Right lobe of liver (tissue), 6 donors: ENCODE results near the gene PGBD5. TPM values are rescaled to one million over a fixed set of nuclear protein-coding genes. Genes with fewer than 3 reads are reported as not detected.

Source experiments
- ATAC-seq, 4 donors: fragments of 200-7000 bp; cut with Tn5 transposase; one replicate each; pipeline ENCODE4 v1.9.1; 2020; ENCODE audit warnings: mild to moderate bottlenecking in 4 of 4, moderate library complexity in 4 of 4
- DNase-seq, 3 donors: peaks; one replicate each; pipeline ENCODE4 v3.0.0-alpha.2; 2020
- H3K27ac ChIP-seq, 3 donors: fragments of 200-600 bp; one replicate each; pipeline ENCODE4 v1.8.0; 2022
- H3K27me3 ChIP-seq, 2 donors: fragments of 200-600 bp; one replicate each; pipeline ENCODE4 v1.8.0; 2022
- H3K36me3 ChIP-seq, 4 donors: fragments of 200-600 bp; sonication (generic) in 1 of 4; one replicate each; pipeline versions ENCODE4 v1.5.1 to v1.8.0; 2017 to 2022; ENCODE audit warnings: control low read depth in 1 of 4
- H3K4me1 ChIP-seq, 4 donors: fragments of 200-600 bp; sonication (generic) in 1 of 4; one replicate each; pipeline versions ENCODE4 v1.5.1 to v1.8.0; 2017 to 2022; ENCODE audit warnings: control low read depth in 1 of 4
- H3K4me3 ChIP-seq, 3 donors: fragments of 200-600 bp; one replicate each; pipeline ENCODE4 v1.8.0; 2022
- H3K9me3 ChIP-seq, 4 donors: fragments of 200-600 bp; sonication (generic) in 1 of 4; one replicate each; pipeline versions ENCODE4 v1.5.1 to v1.8.0; 2017 to 2022; ENCODE audit warnings: control low read depth in 1 of 4
- CTCF ChIP-seq, 4 donors: fragments of 200-600 bp in 3 of 4; fragments of 450-650 bp in 1 of 4; IDR thresholded peaks; one replicate each; pipeline versions ENCODE4 v1.5.1 to v1.8.0; 2016 to 2022; ENCODE audit warnings: antibody characterized with exemption in 4 of 4, mild to moderate bottlenecking in 2 of 4
- POLR2A ChIP-seq: fragments of 450-650 bp; IDR thresholded peaks from one replicate; pipeline ENCODE4 v1.6.1; 2017; ENCODE audit warnings: antibody characterized with exemption, mild to moderate bottlenecking
- WGBS: methylation state at CpG from one replicate; pipeline ENCODE4 v1.1.6; 2018; ENCODE audit warnings: low coverage, low lambda C conversion rate; ENCODE audit not compliant: insufficient coverage; ENCODE audit errors: missing lambda C conversion rate; 5-methylcytosine and 5-hydroxymethylcytosine counted together
- intact Hi-C, 2 donors: fragments of 100-400 bp; cut with DNase I; formaldehyde crosslinking; loops; one replicate each; pipeline versions ENCODE4 v1.11.2 to v1.14.1; 2022
- total RNA-seq, 6 experiments: library from RNA; depleted of rRNA in 2 of 6; stranded (reverse); fragments of >200 nt in 2 of 6; fragmentation: NEBNext Ultra II Directional in 3 of 6; extraction: Animal tissue kit (Norgen Biotek cat#: 25700) in 3 of 6; gene quantifications; one replicate each; pipeline versions ENCODE4 v1.1.0 to v1.2.4, GENCODE V29; 2016 to 2023
- donor health status: DM: no; HTN: yes; CAD: no.
- donor health status: DM: no; HTN: no; CAD: no.
- donor health status: DM: no; HTN: no; CAD: no.
- donor health status: DM: no; HTN: yes; CAD: no.
- donor health status: DM: no; HTN: yes; CAD: no.

The PGBD5 gene
- total RNA-seq, 6 experiments from 2014 or later = 0.80 to 6.4 (median 2.4) TPM

- TF ChIP-seq CTCF (IDR thresholded peaks at IDR 0.05) (no peak), POLR2A (no peak)
- DNase-seq (peak in 1 of 3 donors; percentile 22), ATAC-seq (no peak)
- WGBS = 100% methylated on average over 2 of the region's 9 CpGs
- intact Hi-C loops = no loop called here
- Histone ChIP-seq H3K4me1 (no peaks in the 10 kb centered on the region), H3K9me3 (no peaks in the 10 kb centered on the region), H3K36me3 (peaks cover 0 to 28% (median 14%) of the 10 kb centered on the region in 4 donors), H3K27me3 (no peaks in the 10 kb centered on the region), H3K4me3 (no peak overlapping the region), H3K27ac (no peak overlapping the region)
Measured at GRCh38 chr1:230272557-230272956, 153.6 kb downstream of the PGBD5 start.

- intact Hi-C loops = no loop called here
- H3K27ac ChIP-seq = peak overlapping the region in 1 of 3 donors; percentile 18
Measured at GRCh38 chr1:230271300-230272035, 154.7 kb downstream of the PGBD5 start.

GRCh38 chr1:230270559-230271281 is 155.4 kb downstream of the PGBD5 start:
- Histone ChIP-seq H3K27me3 (no peaks in the 10 kb centered on the region), H3K4me3 (no peak overlapping the region), H3K9me3 (no peaks in the 10 kb centered on the region), H3K36me3 (peaks cover 0 to 24% (median 11%) of the 10 kb centered on the region in 4 donors), H3K4me1 (no peaks in the 10 kb centered on the region), H3K27ac (peak overlapping the region in 1 of 3 donors; percentile 18)
- ATAC-seq (peak in 2 of 4 donors; percentile 12 to 28), DNase-seq (no peak)
- intact Hi-C loops = no loop called here
- 30% methylated on average over 9 of the region's 14 CpGs for WGBS
- TF ChIP-seq CTCF (IDR thresholded peaks at IDR 0.05) = no peak
- TF ChIP-seq POLR2A = no peak

More at GRCh38 chr1:230271300-230272035, 154.7 kb downstream of the PGBD5 start:
- H3K9me3 ChIP-seq = no peaks in the 10 kb centered on the region
- H3K4me3 ChIP-seq = no peak overlapping the region
- TF ChIP-seq POLR2A (no peak), CTCF (IDR thresholded peaks at IDR 0.05) (no peak)
- no peak for DNase-seq
- H3K36me3 ChIP-seq = peaks cover 0 to 31% (median 9%) of the 10 kb centered on the region in 4 donors
- 73% methylated on average over 3 of the region's 20 CpGs for WGBS
- H3K4me1 ChIP-seq = no peaks in the 10 kb centered on the region
- no peak for ATAC-seq
- H3K27me3 ChIP-seq = no peaks in the 10 kb centered on the region

- intact Hi-C loops = no loop called here
- TF ChIP-seq POLR2A = no peak
- TF ChIP-seq CTCF (IDR thresholded peaks at IDR 0.05) = no peak
- Histone ChIP-seq H3K27ac (peak overlapping the region in 1 of 3 donors; percentile 18), H3K36me3 (peaks cover 0 to 21% (median 10%) of the 10 kb centered on the region in 4 donors), H3K9me3 (no peaks in the 10 kb centered on the region), H3K27me3 (no peaks in the 10 kb centered on the region), H3K4me3 (no peak overlapping the region), H3K4me1 (no peaks in the 10 kb centered on the region)
- WGBS = 100% methylated on average over 1 of the region's 1 CpG
- DNase-seq (no peak), ATAC-seq (no peak)
Measured at GRCh38 chr1:230270185-230270558, 156.0 kb downstream of the PGBD5 start.
